Measurements from ENCODE around the gene POM121L2. TPM values are rescaled to one million over a fixed set of nuclear protein-coding genes. Genes with fewer than 3 reads are reported as not detected.
A peak's percentile ranks its signal among the peaks of the same experiment; 100 is the strongest.

POM121L2 gene
- total RNA-seq, 1 experiment from 2014 or later = not detected

DNA sequence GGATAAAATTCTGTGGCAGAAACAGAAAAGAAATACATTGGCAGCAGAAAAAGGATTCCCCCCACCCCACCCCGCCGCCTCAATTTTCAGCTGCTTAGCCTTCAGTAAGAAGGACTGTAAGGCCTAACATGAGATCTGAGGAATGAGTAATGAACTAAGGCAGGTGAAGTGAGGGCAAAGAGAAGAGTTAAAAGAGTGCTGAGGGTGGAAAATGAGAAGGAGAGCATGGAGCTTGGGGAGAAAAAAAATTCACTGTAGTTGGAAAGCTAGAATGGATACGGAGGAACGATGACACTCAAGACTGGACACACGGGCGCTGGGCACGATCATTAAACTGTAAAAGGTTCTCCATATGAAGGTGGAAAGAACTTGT, 14.6 kb downstream of the POM121L2 start:
- Histone ChIP-seq H4K5ac (ENCODE audit: insufficient read length, low read depth, low read length) (no peak overlapping the region), H4K8ac (replicated peaks; ENCODE audit: insufficient read length, low read depth, low read length) (no peak overlapping the region), H2BK12ac (ENCODE audit: insufficient read length, low read depth, low read length) (no peak overlapping the region), H2BK15ac (ENCODE audit: low read depth, low read length) (no peak overlapping the region), H3T11ph (ENCODE audit: low read length) (no peak overlapping the region), H3K4me2 (ENCODE audit: insufficient read depth, insufficient read length, low read length) (peak overlapping the region; percentile 84), H3K4me1 (ENCODE audit: insufficient read depth, low read length) (no peaks in the 10 kb centered on the region; the same call in 1 of the 2 replicates), H3K4ac (ENCODE audit: low read depth, low read length) (no peak overlapping the region), H3K18ac (ENCODE audit: insufficient read length, low read depth, low read length) (no peak overlapping the region), H3K23ac (ENCODE audit: insufficient read length, low read depth, low read length) (no peak overlapping the region), H3K27me3 (ENCODE audit: insufficient read depth, low read length) (no peaks in the 10 kb centered on the region), H4K20me1 (ENCODE audit: control insufficient read depth, insufficient read depth, insufficient read length) (no peaks in the 10 kb centered on the region), H3K27ac (ENCODE audit: insufficient read length, low read depth, low read length) (no peak overlapping the region), H2AFZ (ENCODE audit: low read length) (peak overlapping the region; percentile 82), H4K91ac (ENCODE audit: insufficient read length, low read depth, low read length) (no peak overlapping the region), H3K9me3 (ENCODE audit: control insufficient read depth, low read depth, low read length) (no peaks in the 10 kb centered on the region), H3K79me2 (ENCODE audit: insufficient read depth, low read length) (no peaks in the 10 kb centered on the region), H2BK5ac (ENCODE audit: insufficient read length, low read length) (no peak overlapping the region), H2BK120ac (ENCODE audit: low read depth, low read length, poor library complexity, severe bottlenecking) (no peak overlapping the region), H3K79me1 (ENCODE audit: insufficient read depth, low read depth, low read length, poor library complexity, severe bottlenecking) (no peaks in the 10 kb centered on the region), H3K14ac (ENCODE audit: insufficient read depth, low read length) (no peak overlapping the region), H3K56ac (ENCODE audit: insufficient read length, low read depth, low read length) (no peak overlapping the region), H2AK5ac (ENCODE audit: insufficient read length, low read length) (no peak overlapping the region), H2BK20ac (ENCODE audit: low read depth, low read length, poor library complexity, severe bottlenecking) (no peak overlapping the region), H3K23me2 (ENCODE audit: insufficient read length, low read depth, low read length, poor library complexity, severe bottlenecking) (peaks cover 17% of the 10 kb centered on the region), H3K9ac (ENCODE audit: extremely low read depth, insufficient read length, low read length) (peak overlapping the region; percentile 45)
- H3K4me3 Mint-ChIP-seq = peak overlapping the region; percentile 87 to 89
- DNase-seq = no peak
- H3K4me1 Mint-ChIP-seq = peaks cover 24 to 44% of the 10 kb centered on the region in 2 experiments
- H3K27ac Mint-ChIP-seq = no peak overlapping the region
- no peaks in the 10 kb centered on the region; a peak in 2 of 5 replicates for H3K9me3 Mint-ChIP-seq
- H3K36me3 Mint-ChIP-seq (ENCODE audit: insufficient read depth in 1 of 3, low read depth in 3 of 3) = no peaks in the 10 kb centered on the region; a peak in 1 of 7 replicates
- H3K27me3 Mint-ChIP-seq (ENCODE audit: low read depth) = peaks cover 14% of the 10 kb centered on the region
- TF ChIP-seq, protein P1, sequence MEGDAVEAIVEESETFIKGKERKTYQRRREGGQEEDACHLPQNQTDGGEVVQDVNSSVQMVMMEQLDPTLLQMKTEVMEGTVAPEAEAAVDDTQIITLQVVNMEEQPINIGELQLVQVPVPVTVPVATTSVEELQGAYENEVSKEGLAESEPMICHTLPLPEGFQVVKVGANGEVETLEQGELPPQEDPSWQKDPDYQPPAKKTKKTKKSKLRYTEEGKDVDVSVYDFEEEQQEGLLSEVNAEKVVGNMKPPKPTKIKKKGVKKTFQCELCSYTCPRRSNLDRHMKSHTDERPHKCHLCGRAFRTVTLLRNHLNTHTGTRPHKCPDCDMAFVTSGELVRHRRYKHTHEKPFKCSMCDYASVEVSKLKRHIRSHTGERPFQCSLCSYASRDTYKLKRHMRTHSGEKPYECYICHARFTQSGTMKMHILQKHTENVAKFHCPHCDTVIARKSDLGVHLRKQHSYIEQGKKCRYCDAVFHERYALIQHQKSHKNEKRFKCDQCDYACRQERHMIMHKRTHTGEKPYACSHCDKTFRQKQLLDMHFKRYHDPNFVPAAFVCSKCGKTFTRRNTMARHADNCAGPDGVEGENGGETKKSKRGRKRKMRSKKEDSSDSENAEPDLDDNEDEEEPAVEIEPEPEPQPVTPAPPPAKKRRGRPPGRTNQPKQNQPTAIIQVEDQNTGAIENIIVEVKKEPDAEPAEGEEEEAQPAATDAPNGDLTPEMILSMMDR (conservative IDR thresholded peaks at IDR 0.05) = no peak
- no CpG with 5 or more reads among the region's 7 CpGs for WGBS (ENCODE audit: extremely low coverage, insufficient read length, low lambda C conversion rate)
